Measurements from ENCODE around the gene ASXL3. TPM values are rescaled to one million over a fixed set of nuclear protein-coding genes. Genes with fewer than 3 reads are reported as not detected.

ASXL3 gene
- total RNA-seq, 1 donor from 2014 or later = 3.6 TPM

GRCh38 chr18:33641141-33641540 is 63.1 kb downstream of the ASXL3 start:
- intact Hi-C loops (cut with DNase I) = no loop called here

DNA sequence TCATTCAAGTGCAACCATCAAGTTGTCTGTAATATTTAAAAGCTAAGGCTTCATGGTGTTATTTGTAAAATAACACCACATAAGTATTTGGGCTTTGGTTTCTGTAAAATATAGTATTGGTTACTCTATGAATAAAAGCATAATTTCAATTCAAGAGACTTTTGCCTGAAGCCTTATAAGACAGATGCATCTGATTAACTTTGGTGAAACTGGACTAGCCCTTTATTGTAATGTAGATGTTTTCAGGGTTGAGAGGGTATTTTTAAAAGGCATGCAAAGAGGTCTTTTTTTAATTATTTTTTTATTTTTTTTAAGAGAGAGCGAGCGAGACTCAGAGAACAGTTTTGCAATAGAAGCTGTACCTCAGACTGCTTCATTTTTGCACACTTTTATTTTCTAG is 66.5 kb downstream of the ASXL3 start:
- DNase-seq (no peak), ATAC-seq (ENCODE audit: poor library complexity) (no peak)
- intact Hi-C loops (cut with DNase I) = no loop called here

More at GRCh38 chr18:33641141-33641540, 63.1 kb downstream of the ASXL3 start:
- ATAC-seq (ENCODE audit: poor library complexity) = no peak
- DNase-seq = no peak

GRCh38 chr18:33647365-33647764 is 69.3 kb downstream of the ASXL3 start:
- intact Hi-C loops (cut with DNase I) = no loop called here
- ATAC-seq (ENCODE audit: poor library complexity) (no peak), DNase-seq (no peak)

DNA sequence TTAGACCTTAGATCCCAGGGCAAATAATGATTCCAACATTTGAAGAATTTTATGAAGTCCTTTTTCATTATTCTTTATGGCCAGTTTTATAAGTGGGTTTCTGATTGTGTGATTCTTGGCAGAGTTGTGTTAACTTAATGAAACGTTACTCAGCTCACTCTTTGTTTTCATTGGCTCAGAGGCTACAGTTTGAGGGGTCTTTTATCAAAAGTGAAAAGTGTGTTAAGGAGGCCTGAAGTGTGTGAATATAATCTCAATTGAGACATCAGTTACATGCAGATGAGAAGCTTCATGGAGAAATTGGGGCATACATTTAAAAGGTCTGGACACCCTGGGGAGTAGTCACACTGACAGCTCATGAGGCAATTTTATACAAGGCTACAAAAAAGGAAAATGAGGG is 74.6 kb downstream of the ASXL3 start:
- DNase-seq (no peak), ATAC-seq (ENCODE audit: poor library complexity) (no peak)
- intact Hi-C loops (cut with DNase I) = no loop called here

DNA sequence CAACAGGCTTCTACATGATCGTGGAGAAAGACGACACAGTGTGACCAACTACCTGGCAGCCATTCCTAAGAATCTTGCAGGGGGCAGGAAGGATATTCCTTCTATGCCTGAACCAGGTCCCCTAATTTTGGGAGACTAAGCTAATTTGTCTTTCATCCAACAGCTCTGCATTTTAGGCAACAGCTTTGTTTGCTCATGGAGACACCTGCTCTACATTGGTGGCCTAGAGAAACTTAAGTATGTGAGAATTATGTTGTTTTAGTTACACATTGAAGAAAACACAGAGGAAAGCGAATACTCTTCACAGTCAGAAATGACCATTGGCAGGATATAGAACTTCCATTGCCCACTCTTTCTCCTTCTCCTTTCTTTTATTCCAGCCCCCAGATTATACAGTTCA is 75.2 kb downstream of the ASXL3 start:
- ATAC-seq (ENCODE audit: poor library complexity) (no peak), DNase-seq (no peak)
- intact Hi-C loops (cut with DNase I) = no loop called here

DNA sequence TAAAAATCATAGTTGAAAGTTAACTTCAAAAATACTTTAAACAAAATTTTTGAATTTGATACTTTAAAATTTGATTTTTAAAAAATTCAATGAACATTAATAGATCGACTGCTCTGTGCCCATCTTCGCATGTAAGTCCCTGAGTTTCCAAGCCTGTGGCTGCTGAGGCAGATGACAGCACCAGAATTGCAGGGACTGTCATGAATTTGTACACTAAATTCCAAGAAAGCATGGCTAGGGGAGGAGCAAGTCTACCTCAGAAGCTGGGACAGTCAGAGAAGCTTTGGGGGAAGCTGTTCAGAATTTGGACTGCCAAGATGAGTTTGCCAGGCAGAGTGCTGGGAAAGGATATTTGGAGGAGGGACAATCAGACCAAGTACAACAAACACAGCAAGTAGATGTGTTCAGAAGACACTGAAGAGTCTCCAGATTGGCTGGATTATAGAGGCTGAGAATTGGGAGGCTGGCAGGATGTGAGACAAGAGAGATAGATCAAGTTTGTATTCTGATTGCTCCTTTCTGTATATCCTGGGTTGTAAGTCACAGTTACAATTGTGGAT is 79.0 kb downstream of the ASXL3 start:
- intact Hi-C loops (cut with DNase I) = no loop called here
- no peak for ATAC-seq (ENCODE audit: poor library complexity)
- no peak for DNase-seq

GRCh38 chr18:33660696-33661310 is 82.8 kb downstream of the ASXL3 start:
- no peak for DNase-seq
- intact Hi-C loops (cut with DNase I) = no loop called here

GRCh38 chr18:33664241-33664874 is 86.3 kb downstream of the ASXL3 start:
- intact Hi-C loops (cut with DNase I) = no loop called here
- DNase-seq (no peak), ATAC-seq (ENCODE audit: poor library complexity) (no peak)

More at GRCh38 chr18:33660696-33661310, 82.8 kb downstream of the ASXL3 start:
- ATAC-seq (ENCODE audit: poor library complexity) = no peak

DNA sequence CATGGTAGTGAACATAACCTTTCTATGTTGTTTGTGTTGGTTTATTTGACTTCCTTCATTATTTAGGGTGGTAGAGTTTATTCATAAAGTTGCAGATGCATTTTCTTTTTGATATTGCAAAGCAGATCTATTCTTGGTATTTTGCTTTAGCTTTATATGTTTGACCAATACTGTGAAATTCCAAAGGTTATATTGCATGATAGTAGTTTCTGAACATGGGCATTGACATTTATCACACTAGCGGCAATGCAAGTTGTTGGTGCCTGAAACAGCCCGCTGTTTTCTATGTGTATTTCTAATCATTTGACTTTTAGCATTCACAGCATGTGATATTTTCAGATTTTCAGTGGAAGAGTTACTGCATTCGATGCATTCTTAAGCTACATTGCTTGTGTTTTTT is 87.2 kb downstream of the ASXL3 start:
- intact Hi-C loops (cut with DNase I) = no loop called here
- DNase-seq = no peak
- ATAC-seq (ENCODE audit: poor library complexity) = no peak

- DNase-seq (no peak), ATAC-seq (ENCODE audit: poor library complexity) (no peak)
- intact Hi-C loops (cut with DNase I) = no loop called here
Measured at GRCh38 chr18:33665641-33666040, 87.6 kb downstream of the ASXL3 start.

- ATAC-seq (ENCODE audit: poor library complexity) = no peak
- intact Hi-C loops (cut with DNase I) = no loop called here
- no peak for DNase-seq
Measured at GRCh38 chr18:33666915-33667314, 88.9 kb downstream of the ASXL3 start.

GRCh38 chr18:33669589-33669988 is 91.6 kb downstream of the ASXL3 start:
- ATAC-seq (ENCODE audit: poor library complexity) (no peak), DNase-seq (no peak)
- intact Hi-C loops (cut with DNase I) = no loop called here

DNA sequence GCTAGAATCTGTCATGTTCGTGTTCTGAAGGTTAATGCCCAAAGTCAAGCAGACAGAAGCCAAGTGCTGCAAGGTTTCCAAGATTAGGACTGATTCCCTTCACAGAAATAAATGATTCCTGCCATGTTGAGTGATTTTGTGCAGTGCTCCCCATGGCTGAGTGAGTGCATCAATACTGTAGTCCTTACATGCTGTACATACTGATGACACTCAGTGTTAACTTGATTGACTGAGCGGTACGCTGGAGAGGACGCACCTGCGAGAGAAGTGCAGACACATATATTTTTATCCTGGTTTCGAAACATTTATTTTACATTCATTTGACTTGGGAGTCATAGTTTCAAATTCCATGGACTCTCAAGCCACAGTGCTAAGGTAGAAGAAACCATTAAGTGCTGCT is 92.0 kb downstream of the ASXL3 start:
- intact Hi-C loops (cut with DNase I) = no loop called here
- no peak for DNase-seq
- ATAC-seq (ENCODE audit: poor library complexity) = no peak

- DNase-seq = no peak
- ATAC-seq (ENCODE audit: poor library complexity) = no peak
- intact Hi-C loops (cut with DNase I) = no loop called here
Measured at GRCh38 chr18:33673689-33674088, 95.7 kb downstream of the ASXL3 start.

DNA sequence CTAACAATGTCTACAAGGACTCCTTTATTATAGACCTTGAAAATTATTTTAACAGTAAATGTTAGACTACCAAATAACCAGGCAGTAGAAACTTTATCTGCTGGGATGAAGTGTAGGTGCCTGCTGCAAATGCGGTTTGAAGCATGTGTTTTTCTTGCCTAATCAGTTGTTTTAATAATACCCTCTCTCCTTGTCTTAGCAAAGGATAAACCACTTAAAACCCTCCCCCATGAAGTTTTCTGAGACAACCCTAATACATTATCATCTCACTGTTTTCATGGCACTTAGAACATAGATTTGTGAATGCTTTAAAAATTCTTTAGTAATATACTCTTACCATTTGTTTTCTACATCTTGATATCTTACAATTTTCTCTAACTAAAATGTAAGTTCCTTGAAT is 98.6 kb downstream of the ASXL3 start:
- intact Hi-C loops (cut with DNase I) = no loop called here
- no peak for DNase-seq
- ATAC-seq (ENCODE audit: poor library complexity) = no peak

- ATAC-seq (ENCODE audit: poor library complexity) (no peak), DNase-seq (no peak)
- intact Hi-C loops (cut with DNase I) = no loop called here
Measured at GRCh38 chr18:33677891-33678290, 99.9 kb downstream of the ASXL3 start.

DNA sequence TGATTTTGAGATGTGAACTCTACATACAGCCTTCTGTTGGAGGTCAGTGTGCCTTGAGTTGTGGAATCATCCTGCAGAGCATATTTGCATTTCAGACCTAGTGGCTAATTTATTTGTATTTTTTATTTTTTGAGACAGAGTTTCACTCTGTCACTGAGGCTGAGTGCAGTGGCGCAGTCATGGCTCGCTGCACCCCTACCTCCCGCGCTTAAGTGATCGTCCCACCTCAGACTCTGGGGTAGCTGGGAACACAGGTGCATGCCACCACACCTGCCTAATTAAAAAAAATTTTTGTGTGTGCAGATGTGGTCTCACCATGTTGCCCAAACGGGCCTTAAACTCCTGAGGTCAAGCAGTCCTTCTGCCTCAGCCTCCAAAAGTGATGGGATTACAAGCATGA is 104.4 kb downstream of the ASXL3 start:
- DNase-seq (no peak), ATAC-seq (ENCODE audit: poor library complexity) (no peak)
- intact Hi-C loops (cut with DNase I) = no loop called here

DNA sequence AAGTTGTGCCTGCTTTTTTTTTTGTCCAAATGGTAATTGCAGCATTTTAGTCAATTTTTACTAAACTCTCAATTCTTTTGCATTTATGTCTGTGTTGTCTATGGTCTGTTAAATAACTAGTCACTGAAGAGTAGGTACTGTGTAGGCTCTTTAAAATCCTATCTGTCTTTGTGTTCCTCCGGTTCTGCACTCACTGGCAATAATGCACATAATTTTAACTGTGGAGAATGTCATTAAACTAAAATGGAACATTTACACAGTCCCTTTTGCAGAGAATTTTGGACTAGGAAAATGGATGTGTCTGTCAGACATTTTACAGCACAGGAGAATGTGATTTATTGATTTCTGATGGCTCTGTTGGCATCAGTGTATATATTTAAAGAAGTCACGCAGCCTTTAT is 116.6 kb downstream of the ASXL3 start:
- ATAC-seq (ENCODE audit: poor library complexity) (no peak), DNase-seq (no peak)
- intact Hi-C loops (cut with DNase I) = no loop called here

GRCh38 chr18:33696332-33697162 is 118.5 kb downstream of the ASXL3 start:
- intact Hi-C loops (cut with DNase I) = no loop called here
- DNase-seq (no peak), ATAC-seq (ENCODE audit: poor library complexity) (no peak)

DNA sequence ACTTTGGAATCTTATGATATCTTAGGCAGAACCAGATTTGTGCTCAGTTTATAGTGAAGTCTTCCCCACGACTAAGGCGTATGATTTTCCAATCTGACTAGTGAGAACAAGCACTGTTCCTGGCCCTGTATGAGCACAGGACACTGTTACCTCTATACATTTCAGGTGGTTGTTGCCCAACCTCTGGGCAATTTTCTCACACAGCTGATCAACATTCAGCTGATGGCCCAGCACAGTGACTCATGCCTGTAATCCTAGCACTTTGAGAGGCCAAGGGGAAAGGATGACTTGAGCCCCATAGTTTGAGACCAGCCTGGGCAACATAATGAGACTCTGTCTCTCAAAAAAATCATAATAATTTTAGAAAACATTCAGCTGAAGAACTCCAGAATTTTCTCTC is 119.5 kb downstream of the ASXL3 start:
- intact Hi-C loops (cut with DNase I) = no loop called here
- no peak for DNase-seq
- no peak for ATAC-seq (ENCODE audit: poor library complexity)

Data from Right ventricle myocardium superior (tissue), 1 donor.